ENCODE measurements around the gene CA10.

Gene CA10

GRCh38 chr17:52143542-52143941, 15.0 kb downstream of the CA10 start:
- Histone ChIP-seq H3K36me3 (no peaks in the 10 kb centered on the region), H3K9me3 (ENCODE audit: severe bottlenecking) (no peaks in the 10 kb centered on the region), H3K4me3 (ENCODE audit: low read depth, low read length) (no peak overlapping the region; the same call in 1 of the 2 replicates), H3K27me3 (ENCODE audit: insufficient read depth, low read depth, severe bottlenecking) (no peaks in the 10 kb centered on the region), H3K27ac (peak overlapping the region; percentile 60)
- peak; percentile 88 for DNase-seq
- no peak for TF ChIP-seq CTCF (IDR thresholded peaks at IDR 0.05; ENCODE audit: low read depth, low read length)

- Histone ChIP-seq H3K9me3 (ENCODE audit: severe bottlenecking) (no peaks in the 10 kb centered on the region), H3K4me3 (ENCODE audit: low read depth, low read length) (no peak overlapping the region), H3K36me3 (no peaks in the 10 kb centered on the region), H3K27me3 (ENCODE audit: insufficient read depth, low read depth, severe bottlenecking) (no peaks in the 10 kb centered on the region), H3K27ac (peak overlapping the region; percentile 80)
- DNase-seq: peak; percentile 94
- TF ChIP-seq CTCF (IDR thresholded peaks at IDR 0.05; ENCODE audit: low read depth, low read length): no peak
These were observed 17.9 kb downstream of the CA10 start for GRCh38 chr17:52140601-52141000.

- Histone ChIP-seq H3K9me3 (ENCODE audit: severe bottlenecking) (no peaks in the 10 kb centered on the region), H3K36me3 (no peaks in the 10 kb centered on the region), H3K4me3 (ENCODE audit: low read depth, low read length) (no peak overlapping the region), H3K27ac (peak overlapping the region; percentile 36), H3K27me3 (ENCODE audit: insufficient read depth, low read depth, severe bottlenecking) (no peaks in the 10 kb centered on the region)
- no peak for DNase-seq
- no peak for TF ChIP-seq CTCF (IDR thresholded peaks at IDR 0.05; ENCODE audit: low read depth, low read length)
These were observed 19.8 kb downstream of the CA10 start for GRCh38 chr17:52138752-52139151.

GRCh38 chr17:52138350-52138749, 20.2 kb downstream of the CA10 start:
- Histone ChIP-seq H3K9me3 (ENCODE audit: severe bottlenecking) (no peaks in the 10 kb centered on the region), H3K27me3 (ENCODE audit: insufficient read depth, low read depth, severe bottlenecking) (no peaks in the 10 kb centered on the region), H3K4me3 (ENCODE audit: low read depth, low read length) (no peak overlapping the region), H3K36me3 (no peaks in the 10 kb centered on the region), H3K27ac (peak overlapping the region; percentile 36)
- no peak for TF ChIP-seq CTCF (IDR thresholded peaks at IDR 0.05; ENCODE audit: low read depth, low read length)
- peak; percentile 33 for DNase-seq

GRCh38 chr17:52136166-52136565, 22.3 kb downstream of the CA10 start:
- TF ChIP-seq CTCF (IDR thresholded peaks at IDR 0.05; ENCODE audit: low read depth, low read length): no peak
- H3K36me3 ChIP-seq: no peaks in the 10 kb centered on the region
- H3K9me3 ChIP-seq (ENCODE audit: severe bottlenecking): no peaks in the 10 kb centered on the region
- no peaks in the 10 kb centered on the region for H3K27me3 ChIP-seq (ENCODE audit: insufficient read depth, low read depth, severe bottlenecking)
- peak overlapping the region; percentile 67 for H3K27ac ChIP-seq
- H3K4me3 ChIP-seq (ENCODE audit: low read depth, low read length): peak overlapping the region; percentile 18
- DNase-seq: peak; percentile 75

GRCh38 chr17:52134641-52135040, 23.9 kb downstream of the CA10 start:
- no peaks in the 10 kb centered on the region for H3K27me3 ChIP-seq (ENCODE audit: insufficient read depth, low read depth, severe bottlenecking)
- H3K27ac ChIP-seq: no peak overlapping the region
- H3K36me3 ChIP-seq: no peaks in the 10 kb centered on the region
- H3K4me3 ChIP-seq (ENCODE audit: low read depth, low read length): no peak overlapping the region
- TF ChIP-seq CTCF (IDR thresholded peaks at IDR 0.05; ENCODE audit: low read depth, low read length): no peak
- no peaks in the 10 kb centered on the region for H3K9me3 ChIP-seq (ENCODE audit: severe bottlenecking)
- DNase-seq: no peak

All from WERI-Rb-1 (cell line).